T follicular helper cell (primary cell): ENCODE measurements around the gene TOGARAM1.

ENCODE experiments used
- DNase-seq: peaks from one replicate; pipeline ENCODE4 v3.0.0-alpha.2; 2020; ENCODE audit warnings: low read depth
- total RNA-seq, 2 experiments: gene quantifications; one replicate each; lab custom pipeline; 2026; lab: John Stamatoyannopoulos, UW

TOGARAM1 gene
- total RNA-seq = 27.6 to 32.8 reads per million in 2 experiments

DNA sequence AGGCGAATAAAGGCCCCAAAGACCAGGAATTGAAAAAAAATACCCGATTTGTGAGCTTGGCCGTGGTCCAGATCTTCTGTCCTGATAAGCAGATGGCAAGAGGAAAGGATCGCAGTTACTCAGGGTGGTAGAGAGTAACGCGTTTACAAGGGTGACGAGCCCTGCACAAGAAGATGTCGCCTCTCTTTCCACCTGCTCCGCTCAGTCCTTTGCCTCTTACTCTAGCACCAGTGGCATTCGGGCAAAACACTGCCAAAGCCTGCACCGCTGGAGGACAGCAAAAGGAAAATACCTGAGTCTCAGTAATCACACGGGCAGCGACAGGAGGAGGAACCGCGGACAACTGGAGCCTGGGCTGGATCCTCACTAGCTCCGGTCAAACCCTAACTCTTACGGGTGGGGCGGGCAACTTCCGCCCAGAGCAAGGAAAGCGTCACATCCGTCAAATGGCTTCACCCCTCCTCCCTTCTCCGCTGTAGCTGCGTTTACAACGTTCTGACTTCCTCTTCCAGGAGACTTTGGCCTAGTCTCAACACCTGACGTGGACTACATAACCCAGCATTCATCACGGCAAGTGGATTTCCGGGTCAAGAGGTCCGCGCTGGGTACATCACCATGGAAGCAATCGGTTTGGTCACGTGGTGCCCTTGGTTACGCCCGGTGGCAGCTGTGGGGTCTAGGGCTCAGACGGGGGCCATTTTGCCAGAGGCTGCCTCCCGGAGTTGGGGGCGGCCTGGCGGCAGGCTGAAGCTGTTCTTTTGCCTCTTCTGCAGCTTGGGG is at the start of gene TOGARAM1, which contains the start of gene KLHL28:
Gene TOGARAM1, plus strand, starts transcription at position 637 of the 780 bp plus-strand sequence. CDS start 232 bp downstream, outside the sequence.
Gene KLHL28, minus strand, starts transcription at position 394 of the 780 bp plus-strand sequence. CDS start 16,019 bp downstream, outside the sequence.
- DNase-seq = peak; percentile 97

GRCh38 chr14:44914849-44915248 is 47.1 kb upstream of the TOGARAM1 start:
- DNase-seq = no peak

DNA sequence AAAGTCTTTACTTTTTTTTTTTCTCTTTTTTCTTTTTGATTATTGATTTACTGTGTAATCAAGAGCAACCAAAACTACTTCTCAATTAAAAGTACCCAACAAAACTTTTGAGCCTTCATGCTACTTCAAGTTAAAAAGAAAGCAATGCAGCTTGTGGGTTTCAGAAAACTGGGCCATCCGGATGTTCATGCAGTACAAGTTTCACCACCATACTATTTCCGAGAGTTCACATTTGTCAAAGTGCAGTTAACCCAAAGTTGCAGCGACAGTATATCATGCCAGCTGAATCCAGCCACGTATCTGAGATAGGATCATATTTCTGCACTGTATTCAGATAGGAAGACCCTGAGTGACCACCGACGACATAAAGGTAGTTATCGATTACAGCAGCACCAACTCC is 33.2 kb upstream of the TOGARAM1 start:
- no peak for DNase-seq

DNA sequence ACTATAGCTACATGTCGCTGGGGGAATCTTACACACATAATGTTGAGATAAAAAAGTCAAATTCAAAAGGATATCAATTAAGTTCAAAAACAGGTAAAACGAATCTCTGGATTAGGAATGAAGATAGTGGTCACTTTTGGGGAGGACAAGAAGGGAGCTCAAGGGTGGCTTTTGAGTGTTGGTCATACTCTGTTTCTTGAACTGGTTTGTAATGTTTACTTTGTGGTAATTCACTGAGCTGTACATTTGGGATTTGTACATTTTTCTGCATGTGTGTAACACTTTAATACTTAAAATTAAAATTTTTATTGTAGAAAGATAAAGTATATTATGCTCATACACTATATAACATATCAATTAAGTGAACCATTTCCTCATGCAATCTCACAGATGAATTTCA is 26.8 kb upstream of the TOGARAM1 start:
- DNase-seq = no peak

GRCh38 chr14:44937547-44937946 is 24.4 kb upstream of the TOGARAM1 start:
- DNase-seq = no peak

GRCh38 chr14:44940211-44940610 is 21.8 kb upstream of the TOGARAM1 start:
- no peak for DNase-seq

DNA sequence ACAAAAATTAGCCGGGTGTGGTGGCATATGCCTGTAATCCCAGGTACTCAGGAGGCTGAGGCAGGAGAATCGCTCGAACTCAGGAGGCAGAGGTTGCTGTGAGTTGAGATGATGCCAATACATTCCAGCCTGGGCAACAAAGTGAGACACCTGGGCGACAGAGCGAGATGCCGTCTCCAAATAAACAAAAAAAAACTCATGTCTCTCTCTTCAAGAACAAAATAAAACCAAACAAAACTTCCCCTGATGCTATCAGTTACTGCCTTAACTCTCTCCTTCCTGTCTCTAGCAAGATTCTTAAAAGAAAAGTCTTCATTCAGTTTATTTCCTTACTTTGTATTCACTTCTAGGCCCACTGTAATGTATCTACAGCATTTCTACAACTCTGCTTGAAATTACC is 21.0 kb upstream of the TOGARAM1 start:
- no peak for DNase-seq

- no peak for DNase-seq
These were observed 20.4 kb upstream of the TOGARAM1 start for GRCh38 chr14:44941591-44941990.

DNA sequence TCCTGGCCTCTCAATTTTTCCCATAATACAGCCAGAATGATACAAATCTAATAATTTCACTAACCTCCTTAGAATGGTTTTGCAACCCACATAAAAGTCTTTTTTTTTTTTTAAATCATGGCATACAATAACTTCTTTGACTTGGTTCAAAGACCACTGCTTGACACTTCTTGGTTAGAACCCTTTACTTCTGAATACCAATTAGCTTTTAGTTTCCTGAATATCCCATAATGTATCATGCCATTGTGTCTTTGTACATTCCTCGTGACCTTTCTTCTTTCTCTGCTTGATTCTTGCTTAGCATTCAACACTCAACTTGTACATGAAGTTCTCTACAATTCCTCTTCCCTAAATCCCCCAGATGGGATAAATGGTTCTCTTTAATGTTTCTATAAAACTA is 19.6 kb upstream of the TOGARAM1 start:
- no peak for DNase-seq

DNA sequence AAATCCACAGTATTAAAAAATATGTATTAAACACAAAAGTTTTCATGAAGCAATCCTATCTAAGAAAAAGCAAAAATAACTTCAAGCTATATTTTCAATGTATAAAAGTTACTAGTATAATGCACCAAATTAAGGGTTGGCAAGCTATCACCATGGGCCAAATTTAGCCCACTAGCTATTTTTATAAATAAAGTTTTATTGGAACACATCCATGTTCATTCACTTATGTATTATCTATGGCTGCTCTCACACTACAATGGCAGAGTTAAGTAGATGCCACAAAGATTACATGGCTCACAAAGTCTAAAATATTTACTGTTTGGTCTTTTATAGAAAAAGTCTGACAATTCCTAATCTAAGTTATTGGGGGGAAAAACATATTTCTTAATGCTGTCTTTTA is 17.9 kb upstream of the TOGARAM1 start:
- DNase-seq = no peak

DNA sequence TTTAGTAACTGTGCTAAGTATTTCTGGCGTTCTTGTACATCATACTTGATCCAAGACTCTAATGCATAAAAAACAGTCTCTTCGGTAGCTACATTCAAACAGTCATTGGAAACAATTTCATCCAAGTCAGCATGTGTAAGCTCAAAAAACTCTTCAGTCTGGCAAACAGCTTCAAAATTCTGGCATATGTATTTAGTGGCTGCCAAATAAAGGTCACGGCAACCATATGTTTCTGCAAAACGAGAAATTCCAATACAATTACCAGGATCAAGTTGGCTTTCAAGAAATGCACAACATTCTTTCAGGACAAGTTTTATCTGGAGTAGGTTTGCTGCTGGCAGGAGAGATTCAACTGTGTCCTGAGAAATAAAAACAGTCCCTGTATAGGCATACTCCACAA is 16.7 kb upstream of the TOGARAM1 start:
- no peak for DNase-seq

DNA sequence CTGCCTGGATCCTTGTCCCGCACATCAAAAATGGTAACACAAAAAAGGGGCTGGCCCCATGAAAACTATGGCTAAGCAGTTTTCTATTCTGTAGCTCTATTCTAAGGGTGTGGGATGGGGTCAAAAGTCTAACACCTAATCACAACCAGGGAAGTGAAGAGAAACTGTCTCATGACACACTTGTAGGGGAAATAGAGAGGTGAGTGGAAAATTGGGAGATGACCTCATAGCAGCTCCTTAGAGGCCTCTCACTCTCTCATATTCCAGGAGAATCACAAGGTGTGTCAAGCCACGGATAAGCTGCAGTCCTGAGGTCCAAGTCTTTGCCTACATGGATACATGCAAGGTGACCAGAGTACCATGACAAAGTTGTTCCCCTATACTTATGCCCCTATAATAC is 10.9 kb upstream of the TOGARAM1 start:
- no peak for DNase-seq

GRCh38 chr14:44952391-44953110 is 9.4 kb upstream of the TOGARAM1 start:
- no peak for DNase-seq

GRCh38 chr14:44954750-44955149 is 7.2 kb upstream of the TOGARAM1 start:
- DNase-seq = no peak

GRCh38 chr14:44955528-44955927 is 6.5 kb upstream of the TOGARAM1 start:
- no peak for DNase-seq

DNA sequence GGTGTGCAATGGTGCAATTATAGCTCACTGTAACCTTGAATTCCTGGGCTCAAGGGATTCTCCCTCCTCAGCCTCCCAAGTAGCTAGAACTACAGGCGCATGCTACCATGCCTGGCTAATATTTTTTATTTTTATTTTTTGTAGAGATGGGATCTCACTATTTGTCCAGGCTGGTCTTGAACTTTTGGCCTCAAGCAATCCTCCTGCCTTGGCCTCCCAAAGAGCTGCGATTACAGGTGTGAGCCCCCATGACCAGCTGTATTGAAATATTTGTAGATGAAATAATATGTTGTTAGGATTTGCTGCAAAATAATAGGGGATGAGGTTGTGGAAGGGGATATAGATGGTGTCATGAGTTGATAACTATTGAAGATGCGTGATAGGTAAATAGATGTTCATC is 5.1 kb upstream of the TOGARAM1 start:
- no peak for DNase-seq

- DNase-seq = no peak
These were observed 2.5 kb upstream of the TOGARAM1 start for GRCh38 chr14:44959538-44959937.

DNA sequence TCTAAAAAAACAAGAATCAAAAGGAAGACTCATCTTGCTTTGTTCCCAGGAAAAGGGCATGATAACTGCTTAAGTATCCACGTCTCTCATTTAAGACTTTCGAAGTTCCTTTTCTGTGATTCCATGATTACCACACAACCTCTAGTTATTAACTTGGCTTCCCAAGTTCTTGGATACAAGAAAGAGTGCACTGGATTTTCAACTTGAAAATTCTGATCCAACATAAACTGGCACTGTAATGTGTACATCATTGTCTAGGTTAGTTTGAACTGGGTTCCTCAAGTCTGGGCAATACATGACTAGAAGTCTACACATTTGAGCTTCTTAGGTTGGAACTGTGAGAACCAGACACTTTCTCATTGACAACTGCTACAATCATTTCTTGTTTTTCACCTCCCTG is 1.8 kb upstream of the TOGARAM1 start:
- DNase-seq = no peak

- no peak for DNase-seq
These were observed 1.3 kb upstream of the TOGARAM1 start for GRCh38 chr14:44960646-44961045.

- peak; percentile 50 for DNase-seq
These were observed 838 bp upstream of the TOGARAM1 start for GRCh38 chr14:44961151-44961553.

DNA sequence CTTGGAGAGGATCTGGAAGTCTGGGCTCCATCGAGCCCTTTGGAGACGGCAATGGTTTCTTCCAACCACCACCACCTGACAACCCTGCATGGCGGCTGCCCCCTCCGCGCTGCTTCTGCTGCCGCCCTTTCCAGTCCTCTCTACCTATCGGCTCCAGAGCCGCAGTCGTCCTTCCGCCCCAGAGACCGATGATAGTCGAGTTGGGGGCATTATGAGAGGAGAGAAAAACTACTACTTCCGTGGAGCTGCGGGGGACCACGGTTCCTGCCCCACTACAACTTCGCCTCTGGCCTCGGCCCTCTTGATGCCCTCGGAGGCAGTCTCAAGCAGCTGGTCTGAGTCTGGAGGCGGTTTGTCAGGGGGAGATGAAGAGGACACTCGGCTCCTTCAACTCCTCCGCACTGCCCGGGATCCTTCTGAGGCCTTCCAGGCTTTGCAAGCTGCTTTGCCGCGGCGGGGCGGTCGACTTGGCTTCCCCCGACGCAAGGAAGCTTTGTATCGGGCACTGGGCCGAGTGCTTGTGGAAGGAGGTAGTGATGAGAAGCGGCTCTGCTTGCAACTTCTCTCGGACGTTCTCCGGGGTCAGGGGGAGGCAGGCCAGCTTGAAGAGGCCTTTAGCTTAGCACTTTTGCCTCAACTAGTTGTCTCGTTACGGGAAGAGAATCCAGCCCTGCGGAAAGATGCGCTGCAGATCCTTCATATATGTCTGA is 499 bp downstream of the TOGARAM1 start:
- DNase-seq = no peak

- DNase-seq = no peak
These were observed 1.1 kb downstream of the TOGARAM1 start for GRCh38 chr14:44963044-44963528.
